Measurements from ENCODE around the gene NMD3.
"Not testable (repeated sequence)": the region's sequence is repeated elsewhere in the genome, so short reads cannot be mapped to it uniquely, and the experiment has no call there.

Gene NMD3

DNA sequence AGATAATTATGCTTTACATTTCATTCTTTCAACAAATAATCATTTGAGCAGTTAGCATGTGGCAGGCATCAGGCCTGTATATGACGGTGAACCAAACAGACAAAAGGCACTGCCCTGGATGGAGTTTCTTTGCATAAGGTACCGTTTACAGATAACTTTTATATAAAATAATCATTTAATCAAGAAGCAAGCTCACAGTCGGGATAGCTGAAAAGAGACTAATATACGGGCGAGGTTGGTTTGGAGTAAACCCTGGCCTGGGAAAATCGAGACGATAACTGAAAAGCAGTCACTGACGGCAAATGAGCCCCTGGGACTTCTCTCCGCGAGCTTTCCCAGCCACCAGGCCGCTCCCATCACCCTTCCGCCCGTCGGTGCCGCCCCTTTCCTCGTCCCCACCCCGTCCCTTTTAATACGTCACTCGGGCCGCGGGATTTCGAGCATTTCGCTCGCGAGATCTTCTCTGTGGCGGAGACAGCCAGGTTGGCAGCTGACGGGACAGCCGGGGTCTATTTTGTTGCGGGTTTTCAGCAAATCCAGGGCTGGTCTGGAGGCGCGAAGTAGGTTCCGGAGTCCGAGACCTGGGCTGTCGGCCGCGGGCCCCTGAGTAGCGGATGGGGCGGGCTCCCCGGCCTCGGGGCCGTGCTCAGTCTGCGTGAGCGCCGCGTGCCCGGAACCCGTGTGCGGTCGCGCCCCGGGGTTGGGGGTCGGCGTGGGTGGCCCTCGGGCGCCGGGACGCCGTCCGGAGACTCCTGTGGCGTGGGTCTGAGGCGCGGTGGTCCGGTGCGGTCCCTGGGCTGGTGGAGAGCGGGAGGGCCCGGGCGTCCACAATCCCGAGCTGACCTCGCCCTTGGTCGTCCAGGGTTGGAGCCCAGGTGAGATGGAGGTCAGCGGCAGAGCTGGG is at the start of gene NMD3:
Gene NMD3, plus strand, starts transcription at position 462 of the 904 bp plus-strand sequence. CDS start 703 bp downstream, outside the sequence.
- peak; percentile 97 for DNase-seq (ENCODE audit: low spot score)
- TF ChIP-seq, protein P1, sequence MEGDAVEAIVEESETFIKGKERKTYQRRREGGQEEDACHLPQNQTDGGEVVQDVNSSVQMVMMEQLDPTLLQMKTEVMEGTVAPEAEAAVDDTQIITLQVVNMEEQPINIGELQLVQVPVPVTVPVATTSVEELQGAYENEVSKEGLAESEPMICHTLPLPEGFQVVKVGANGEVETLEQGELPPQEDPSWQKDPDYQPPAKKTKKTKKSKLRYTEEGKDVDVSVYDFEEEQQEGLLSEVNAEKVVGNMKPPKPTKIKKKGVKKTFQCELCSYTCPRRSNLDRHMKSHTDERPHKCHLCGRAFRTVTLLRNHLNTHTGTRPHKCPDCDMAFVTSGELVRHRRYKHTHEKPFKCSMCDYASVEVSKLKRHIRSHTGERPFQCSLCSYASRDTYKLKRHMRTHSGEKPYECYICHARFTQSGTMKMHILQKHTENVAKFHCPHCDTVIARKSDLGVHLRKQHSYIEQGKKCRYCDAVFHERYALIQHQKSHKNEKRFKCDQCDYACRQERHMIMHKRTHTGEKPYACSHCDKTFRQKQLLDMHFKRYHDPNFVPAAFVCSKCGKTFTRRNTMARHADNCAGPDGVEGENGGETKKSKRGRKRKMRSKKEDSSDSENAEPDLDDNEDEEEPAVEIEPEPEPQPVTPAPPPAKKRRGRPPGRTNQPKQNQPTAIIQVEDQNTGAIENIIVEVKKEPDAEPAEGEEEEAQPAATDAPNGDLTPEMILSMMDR (IDR thresholded peaks at IDR 0.05) = no peak
- Histone ChIP-seq H3K27ac (peak within 1 kb of the TSS; percentile 91 to 94), H3K4me3 (peak within 1 kb of the TSS; percentile 93)

DNA sequence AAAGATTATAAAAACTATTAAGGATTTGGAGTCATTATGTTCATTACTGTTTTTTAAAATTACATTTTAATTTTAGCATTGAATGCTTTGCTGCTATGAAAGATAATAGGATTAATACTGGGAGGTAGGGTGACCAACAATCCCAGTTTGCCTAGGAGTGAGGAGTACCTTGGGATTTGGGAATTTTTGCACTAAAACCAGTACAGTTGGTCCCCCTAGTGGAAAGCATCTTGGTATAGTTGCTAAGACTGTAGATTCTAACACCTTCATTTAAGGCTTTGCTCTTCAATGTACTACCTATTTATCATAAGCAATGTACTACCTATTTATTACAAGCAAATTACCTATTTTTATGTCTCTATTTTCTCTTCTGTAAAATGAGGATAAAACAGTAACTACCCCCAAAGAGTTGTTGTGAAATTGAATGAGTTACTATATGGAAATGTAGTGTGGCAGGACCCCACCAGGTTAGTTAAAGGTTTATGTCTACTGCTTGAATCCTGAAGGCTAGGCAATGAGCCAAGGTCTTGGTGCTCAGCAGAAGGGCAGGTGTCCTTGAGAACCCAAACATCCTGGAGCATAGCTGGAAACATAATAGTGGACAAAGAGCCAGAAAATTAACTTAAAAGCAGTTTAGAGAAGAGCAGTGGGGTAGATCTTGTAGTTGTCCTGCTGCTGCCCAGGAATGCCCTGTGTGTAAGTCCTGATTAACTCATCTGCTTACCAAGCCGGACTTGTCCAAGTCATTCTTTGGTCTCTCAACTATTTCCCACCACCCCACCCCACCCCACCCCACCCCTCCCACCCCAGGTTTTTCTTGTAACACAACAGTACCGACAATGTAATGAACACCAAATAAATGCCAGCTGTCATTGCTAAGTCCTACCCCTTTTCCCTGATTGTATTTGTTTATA is 49.2 kb upstream of the NMD3 start:
- TF ChIP-seq, protein P1 (IDR thresholded peaks at IDR 0.05) = no peak
- DNase-seq (ENCODE audit: low spot score) = no peak
- Histone ChIP-seq H3K4me3 (no peak overlapping the region), H3K27ac (no peak overlapping the region)

DNA sequence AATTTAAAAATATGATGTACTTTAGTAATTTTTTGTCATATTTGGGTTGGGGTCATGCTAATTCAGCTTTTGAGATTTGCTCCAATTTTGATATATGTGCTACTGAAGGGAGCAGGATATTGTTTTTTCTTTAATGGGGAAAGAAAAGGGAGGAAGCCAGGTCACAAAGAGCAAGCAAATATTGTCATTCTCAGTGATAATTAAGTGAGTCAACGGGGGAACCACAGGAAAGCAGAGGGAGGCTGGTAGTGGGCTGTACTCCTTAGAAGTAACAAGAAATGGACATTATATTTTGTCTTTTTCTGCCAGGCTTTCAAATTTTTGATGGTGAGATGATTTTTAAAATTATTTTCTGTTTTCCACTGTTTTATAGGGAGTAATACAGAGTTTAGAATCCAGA is 45.6 kb upstream of the NMD3 start:
- H3K27ac ChIP-seq = no peak overlapping the region
- H3K4me3 ChIP-seq = no peak overlapping the region
- DNase-seq (ENCODE audit: low spot score) = no peak
- TF ChIP-seq, protein P1 (IDR thresholded peaks at IDR 0.05) = no peak

DNA sequence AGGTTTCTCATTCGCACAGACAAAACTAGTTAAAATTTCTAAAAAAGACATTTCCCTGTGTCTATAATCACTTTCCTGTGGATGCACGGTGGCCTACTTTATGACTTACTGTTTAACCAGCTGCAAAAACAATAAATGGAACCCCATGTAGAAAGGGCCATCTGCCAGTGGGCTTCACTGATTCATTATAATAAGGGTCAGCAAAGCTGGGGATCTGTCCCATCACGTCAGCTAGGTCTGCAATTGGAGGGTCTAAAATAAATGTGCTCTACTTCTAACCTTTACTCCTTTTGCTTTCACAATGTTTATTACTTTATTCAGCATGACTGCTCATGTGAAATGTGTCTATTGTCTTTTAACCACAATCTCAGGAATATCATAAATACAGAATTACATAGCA is 43.1 kb upstream of the NMD3 start:
- TF ChIP-seq, protein P1 (IDR thresholded peaks at IDR 0.05) = no peak
- no peak overlapping the region for H3K4me3 ChIP-seq
- DNase-seq (ENCODE audit: low spot score) = no peak

DNA sequence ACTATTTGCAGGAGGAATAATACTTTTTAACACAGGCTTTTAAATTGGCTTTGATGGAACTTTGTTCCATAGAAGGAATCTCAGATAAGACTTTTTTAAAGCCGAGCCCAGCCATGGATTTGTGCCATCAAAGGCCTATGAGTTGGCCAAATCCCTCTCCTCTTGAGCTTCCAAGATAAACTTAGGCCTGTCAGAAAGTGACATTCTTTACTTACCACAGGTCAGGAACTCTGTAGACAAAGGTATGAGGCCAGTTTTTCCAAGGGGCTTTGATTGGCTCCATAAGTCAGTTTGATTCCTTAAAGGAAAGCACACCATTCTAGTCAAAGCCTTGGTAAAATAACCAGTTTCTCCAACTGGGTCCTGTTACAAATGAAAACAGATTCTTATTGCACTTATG is 39.7 kb upstream of the NMD3 start:
- not testable (repeated sequence) for DNase-seq (ENCODE audit: low spot score)

More for the DNA sequence above, 43.1 kb upstream of the NMD3 start:
- no peak overlapping the region for H3K27ac ChIP-seq

DNA sequence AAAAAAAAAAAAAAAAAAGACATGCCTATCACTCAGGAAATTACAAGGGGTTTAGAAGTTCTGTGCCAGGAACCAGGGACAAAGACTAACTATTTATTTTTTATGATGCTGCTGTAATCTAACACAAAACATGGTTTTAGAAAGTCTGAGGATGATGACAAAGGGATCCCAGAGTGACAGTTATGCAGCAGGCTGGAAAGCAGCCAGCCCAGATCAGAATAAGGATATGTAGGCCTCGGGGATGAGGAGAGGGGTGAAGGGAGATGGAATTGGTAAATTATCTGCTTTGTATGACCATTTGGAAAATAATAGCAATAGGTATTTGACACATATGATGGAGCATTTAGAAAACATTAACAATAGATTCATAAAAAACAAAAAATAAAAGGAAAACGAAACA is 34.1 kb upstream of the NMD3 start:
- TF ChIP-seq, protein P1 (IDR thresholded peaks at IDR 0.05) = no peak
- Histone ChIP-seq H3K27ac (no peak overlapping the region), H3K4me3 (no peak overlapping the region)
- DNase-seq (ENCODE audit: low spot score) = no peak

More for the DNA sequence above, 39.7 kb upstream of the NMD3 start:
- Histone ChIP-seq H3K27ac (peak overlapping the region in 1 of 2 donors; percentile 55), H3K4me3 (peak overlapping the region; percentile 20)

Measured in coronary artery (tissue), 2 donors.